Mucosa of rectum (tissue), 2 donors: Measurements from ENCODE around the gene IP6K2.
"Not testable (repeated sequence)": the region's sequence is repeated elsewhere in the genome, so short reads cannot be mapped to it uniquely, and the experiment has no call there.

Experiments used
- H3K27ac ChIP-seq, 2 donors: one replicate each; pipeline ENCODE4 v1.7.0; 2013; ENCODE audit warnings: inconsistent platforms in 2 of 2, low read depth in 2 of 2, low read length in 2 of 2
- H3K27me3 ChIP-seq, 2 donors: one replicate each; pipeline ENCODE4 v1.7.0; 2013; ENCODE audit warnings: low read length in 2 of 2; ENCODE audit not compliant: control insufficient read depth in 2 of 2, insufficient read depth in 2 of 2
- H3K36me3 ChIP-seq, 2 donors: one replicate each; pipeline ENCODE4 v1.7.0; 2013; ENCODE audit warnings: low read length in 2 of 2; ENCODE audit not compliant: control insufficient read depth in 2 of 2, insufficient read depth in 2 of 2
- H3K4me1 ChIP-seq, 2 donors: one replicate each; pipeline ENCODE4 v1.7.0; 2013; ENCODE audit warnings: low read length in 2 of 2, mild to moderate bottlenecking in 1 of 2; ENCODE audit not compliant: control insufficient read depth in 2 of 2, insufficient read depth in 2 of 2
- H3K4me3 ChIP-seq, 2 donors: one replicate each; pipeline ENCODE4 v1.7.0; 2013; ENCODE audit warnings: low read length in 2 of 2
- H3K9ac ChIP-seq, 2 donors: one replicate each; pipeline ENCODE4 v1.7.0; 2013; ENCODE audit warnings: low read length in 2 of 2, low read depth in 1 of 2, mild to moderate bottlenecking in 1 of 2
- H3K9me3 ChIP-seq, 2 donors: one replicate each; pipeline ENCODE4 v1.7.0; 2013; ENCODE audit warnings: low read length in 2 of 2; ENCODE audit not compliant: control insufficient read depth in 2 of 2
- donor health status: healthy.
- donor health status: Normal muscosa, but diverticular disease.

Gene IP6K2

GRCh38 chr3:48747015-48747615, 30.1 kb upstream of the IP6K2 start:
- Histone ChIP-seq H3K27ac (peak overlapping the region; percentile 21 to 39), H3K9me3 (no peaks in the 10 kb centered on the region), H3K36me3 (peaks cover 20 to 29% of the 10 kb centered on the region in 2 donors), H3K4me1 (peaks cover 0 to 3% of the 10 kb centered on the region in 2 donors), H3K9ac (no peak overlapping the region), H3K4me3 (no peak overlapping the region), H3K27me3 (no peaks in the 10 kb centered on the region)

DNA sequence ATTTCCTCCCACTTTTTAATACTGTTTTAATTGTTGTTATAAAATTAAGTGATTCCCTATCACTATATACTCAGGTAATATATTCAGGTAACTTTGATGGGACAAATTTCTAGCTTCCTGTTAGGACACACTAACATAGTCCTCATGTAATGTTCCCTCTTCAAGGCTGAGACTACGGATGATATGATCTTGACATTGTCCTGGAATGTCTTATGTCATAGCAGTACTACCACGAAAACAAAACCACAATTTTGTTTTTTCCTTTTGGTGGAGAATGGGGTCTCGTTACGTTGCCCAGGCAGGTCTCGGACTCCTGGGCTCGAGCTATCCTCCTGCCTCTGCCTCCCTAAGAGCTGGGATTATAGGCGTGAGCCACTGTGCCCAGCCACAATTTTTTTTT, 26.8 kb upstream of the IP6K2 start:
- Histone ChIP-seq H3K27ac (no peak overlapping the region), H3K9ac (no peak overlapping the region), H3K4me1 (peaks cover 23 to 26% of the 10 kb centered on the region in 2 donors), H3K9me3 (no peaks in the 10 kb centered on the region), H3K27me3 (no peaks in the 10 kb centered on the region), H3K4me3 (no peak overlapping the region), H3K36me3 (peaks cover 5 to 9% of the 10 kb centered on the region in 2 donors)

DNA sequence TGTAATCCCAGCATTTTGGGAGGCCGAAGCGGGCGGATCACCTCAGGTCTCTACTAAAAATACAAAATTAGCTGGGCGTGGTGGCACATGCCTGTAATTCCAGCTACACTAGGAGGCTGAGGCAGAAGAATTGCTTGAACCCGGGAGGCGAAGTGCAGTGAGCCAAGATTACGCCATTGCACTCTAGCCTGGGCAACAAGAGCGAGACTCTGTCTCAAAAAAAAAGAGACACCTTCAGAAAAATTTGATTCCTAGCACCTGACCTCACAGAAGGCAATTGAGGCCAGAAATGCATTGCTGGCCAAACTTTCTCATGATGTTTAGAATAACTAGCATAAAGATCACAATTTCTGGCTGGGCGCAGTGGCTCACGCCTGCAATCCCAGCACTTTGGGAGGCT, 24.2 kb upstream of the IP6K2 start:
- H3K27me3 ChIP-seq, H3K4me3 ChIP-seq, H3K9me3 ChIP-seq, H3K9ac ChIP-seq, H3K36me3 ChIP-seq: not testable (repeated sequence)
- Histone ChIP-seq H3K4me1 (peaks cover 35 to 38% of the 10 kb centered on the region in 2 donors), H3K27ac (peak overlapping the region; percentile 76 to 91)

DNA sequence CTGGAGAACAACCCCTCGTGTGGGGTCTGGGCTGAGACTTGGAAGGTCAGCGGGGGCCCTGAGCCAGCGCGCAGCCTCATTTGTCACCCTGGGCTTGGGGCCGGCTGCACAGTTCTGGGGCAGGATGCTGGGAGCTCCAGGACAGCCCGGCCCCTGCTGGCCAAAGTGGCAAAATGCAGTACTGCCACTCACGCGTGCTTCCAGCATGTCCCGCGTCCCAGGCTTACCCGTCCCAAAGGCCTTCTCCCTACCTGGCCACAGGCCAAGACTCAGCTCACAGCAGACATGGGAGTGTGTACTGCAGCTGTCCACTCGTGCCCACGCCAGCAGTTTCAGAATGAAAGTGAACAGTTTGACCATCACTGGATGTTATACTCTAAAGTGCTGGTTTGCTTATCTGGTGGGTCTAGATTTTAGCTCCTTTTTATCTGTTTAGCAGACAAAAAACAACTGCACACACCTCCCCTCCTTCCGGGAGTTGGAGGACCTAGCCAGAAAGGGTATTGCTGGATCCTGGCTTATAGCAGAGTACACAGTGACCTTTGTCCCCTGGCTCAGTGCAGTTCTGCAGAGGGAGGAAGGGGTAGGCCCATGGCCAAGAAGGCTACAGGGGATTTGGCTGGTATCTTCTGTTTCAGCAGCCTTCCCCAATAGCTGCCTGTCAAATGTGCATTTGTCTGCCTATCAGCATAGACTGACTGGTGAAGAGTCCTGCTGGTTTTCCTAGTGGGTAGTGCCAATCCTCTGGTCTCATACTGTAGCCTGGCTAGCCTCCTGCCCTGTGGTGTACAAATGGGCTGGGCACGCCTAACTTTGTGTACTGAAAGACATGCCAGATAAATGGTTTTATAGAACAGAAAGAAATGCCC, 23.2 kb upstream of the IP6K2 start:
- Histone ChIP-seq H3K4me3 (peak overlapping the region; percentile 28 to 65), H3K27ac (peak overlapping the region; percentile 76 to 91), H3K4me1 (peaks cover 39 to 44% of the 10 kb centered on the region in 2 donors), H3K9me3 (no peaks in the 10 kb centered on the region), H3K9ac (peak overlapping the region; percentile 35 to 50), H3K36me3 (no peaks in the 10 kb centered on the region), H3K27me3 (no peaks in the 10 kb centered on the region)

GRCh38 chr3:48739617-48739954, 22.6 kb upstream of the IP6K2 start:
- Histone ChIP-seq H3K36me3 (no peaks in the 10 kb centered on the region), H3K4me1 (peaks cover 39 to 44% of the 10 kb centered on the region in 2 donors), H3K9ac (peak overlapping the region; percentile 35 to 50), H3K9me3 (no peaks in the 10 kb centered on the region), H3K4me3 (peak overlapping the region; percentile 28 to 65), H3K27ac (peak overlapping the region; percentile 76 to 91), H3K27me3 (no peaks in the 10 kb centered on the region)

DNA sequence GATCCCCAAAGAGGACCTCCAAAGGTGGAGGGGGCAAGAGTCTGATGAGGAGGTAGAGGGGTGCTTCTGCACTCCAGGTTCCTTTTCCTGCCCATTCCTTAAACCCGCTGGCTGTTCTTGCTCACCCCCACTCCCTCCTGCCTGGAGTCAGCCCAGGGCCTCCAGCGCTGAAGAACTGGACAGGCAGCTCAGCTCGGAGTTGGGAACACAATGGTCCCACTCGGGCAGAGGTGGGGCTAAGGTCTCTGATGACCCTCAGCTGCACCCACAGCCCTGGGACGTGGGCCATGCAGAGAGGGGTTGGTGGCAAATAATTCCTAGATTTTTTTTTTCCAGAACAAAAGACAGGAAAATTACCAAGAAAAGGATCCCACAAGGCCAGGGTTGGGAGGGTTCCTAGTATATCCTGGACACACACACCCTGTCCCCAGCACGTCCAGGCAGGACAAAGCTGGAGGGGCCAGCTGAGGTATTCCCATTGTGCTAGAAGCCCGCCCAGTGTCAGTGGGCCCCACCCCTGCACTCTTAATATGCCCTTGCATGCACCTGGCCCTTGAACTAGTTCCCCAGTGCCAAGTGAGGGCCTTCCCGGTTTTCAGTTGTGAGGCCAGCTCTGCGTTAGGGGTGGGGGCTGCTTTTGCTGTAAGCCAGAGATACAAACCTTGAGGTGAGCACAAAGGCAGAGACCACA, 22.1 kb upstream of the IP6K2 start:
- no peaks in the 10 kb centered on the region for H3K9me3 ChIP-seq
- H3K27ac ChIP-seq: peak overlapping the region; percentile 76 to 91
- H3K4me3 ChIP-seq: peak overlapping the region; percentile 28 to 65
- H3K27me3 ChIP-seq: no peaks in the 10 kb centered on the region
- no peaks in the 10 kb centered on the region for H3K36me3 ChIP-seq
- peak overlapping the region; percentile 35 to 50 for H3K9ac ChIP-seq
- H3K4me1 ChIP-seq: peaks cover 39 to 44% of the 10 kb centered on the region in 2 donors

- Histone ChIP-seq H3K27ac (peak overlapping the region; percentile 4 to 76), H3K9me3 (no peaks in the 10 kb centered on the region), H3K4me1 (peaks cover 39 to 44% of the 10 kb centered on the region in 2 donors), H3K4me3 (no peak overlapping the region), H3K27me3 (no peaks in the 10 kb centered on the region), H3K36me3 (no peaks in the 10 kb centered on the region), H3K9ac (no peak overlapping the region)
These were observed 21.1 kb upstream of the IP6K2 start for GRCh38 chr3:48738144-48738536.

DNA sequence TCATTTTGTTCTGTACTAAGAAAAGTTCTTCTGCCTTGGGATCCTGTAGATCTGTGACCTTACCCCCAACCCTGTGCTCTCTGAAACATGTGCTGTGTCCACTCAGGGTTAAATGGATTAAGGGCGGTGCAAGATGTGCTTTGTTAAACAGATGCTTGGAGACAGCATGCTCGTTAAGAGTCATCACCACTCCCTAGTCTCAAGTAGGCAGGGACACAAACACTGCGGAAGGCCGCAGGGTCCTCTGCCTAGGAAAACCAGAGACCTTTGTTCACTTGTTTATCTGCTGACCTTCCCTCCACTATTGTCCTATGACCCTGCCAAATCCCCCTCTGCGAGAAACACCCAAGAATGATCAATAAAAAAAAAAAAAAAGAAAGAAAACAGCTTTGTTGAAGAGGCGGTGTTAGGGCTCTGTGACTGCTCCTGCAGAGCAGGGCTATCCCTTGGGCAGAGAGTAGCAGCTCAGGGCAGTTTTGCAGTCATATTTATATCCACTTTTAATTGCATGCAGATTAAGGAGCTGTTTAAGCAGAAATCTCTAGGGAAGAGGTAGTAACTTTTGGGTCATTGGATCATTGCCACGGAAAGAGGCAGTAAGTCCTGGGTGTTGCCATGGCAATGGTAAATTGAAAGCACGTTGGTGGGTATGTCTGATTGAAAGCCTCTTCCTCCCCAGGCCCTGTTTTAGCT, 18.2 kb upstream of the IP6K2 start:
- peak overlapping the region; percentile 55 to 63 for H3K27ac ChIP-seq
- H3K9ac ChIP-seq: peak overlapping the region in 1 of 2 donors; percentile 7
- H3K4me1 ChIP-seq: peaks cover 30 to 35% of the 10 kb centered on the region in 2 donors
- H3K4me3 ChIP-seq: peak overlapping the region in 1 of 2 donors; percentile 26
- not testable (repeated sequence) for H3K9me3 ChIP-seq, H3K27me3 ChIP-seq, H3K36me3 ChIP-seq

DNA sequence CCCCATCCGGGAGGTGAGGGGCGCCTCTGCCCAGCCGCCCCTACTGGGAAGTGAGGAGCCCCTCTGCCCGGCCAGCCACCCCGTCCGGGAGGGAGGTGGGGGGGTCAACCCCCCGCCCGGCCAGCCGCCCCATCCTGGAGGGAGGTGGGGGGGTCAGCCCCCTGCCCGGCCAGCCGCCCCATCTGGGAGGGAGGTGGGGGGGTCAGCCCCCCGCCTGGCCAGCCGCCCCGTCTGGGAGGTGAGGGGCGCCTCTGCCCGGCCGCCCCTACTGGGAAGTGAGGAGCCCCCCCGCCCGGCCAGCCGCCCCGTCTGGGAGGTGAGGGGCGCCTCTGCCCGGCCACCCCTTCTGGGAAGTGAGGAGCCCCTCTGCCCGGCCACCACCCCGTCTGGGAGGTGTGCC, 17.5 kb upstream of the IP6K2 start:
- not testable (repeated sequence) for H3K4me3 ChIP-seq, H3K36me3 ChIP-seq, H3K27me3 ChIP-seq, H3K9me3 ChIP-seq, H3K27ac ChIP-seq, H3K9ac ChIP-seq
- H3K4me1 ChIP-seq: peaks cover 24 to 28% of the 10 kb centered on the region in 2 donors
